NCI-H2196 (cell line): ENCODE measurements around the gene ADGRB3.

ENCODE experiments used
- DNase-seq: peaks from one replicate; lab custom pipeline; 2025; ENCODE audit not compliant: unreplicated experiment; lab: John Stamatoyannopoulos, UW

The ADGRB3 gene

DNA sequence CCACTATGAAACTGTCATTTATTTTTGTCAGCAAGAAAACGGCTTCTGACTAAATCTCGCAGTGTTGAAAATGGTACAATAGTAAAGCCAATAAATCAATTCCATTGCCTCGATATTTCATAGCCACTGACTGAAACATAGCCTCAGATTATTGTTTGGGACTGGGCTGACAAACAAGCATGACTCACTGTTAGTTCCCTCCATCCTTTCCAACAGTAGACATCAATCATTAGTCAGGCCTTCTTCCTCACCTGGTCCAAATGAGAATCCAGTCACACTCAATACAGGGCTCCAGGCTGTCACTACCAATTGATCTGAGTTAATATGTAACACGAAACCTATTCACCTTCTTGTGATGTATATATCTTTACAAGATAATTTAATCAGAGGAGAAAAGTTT lies 66.1 kb downstream of the ADGRB3 start:
- DNase-seq = no peak

DNA sequence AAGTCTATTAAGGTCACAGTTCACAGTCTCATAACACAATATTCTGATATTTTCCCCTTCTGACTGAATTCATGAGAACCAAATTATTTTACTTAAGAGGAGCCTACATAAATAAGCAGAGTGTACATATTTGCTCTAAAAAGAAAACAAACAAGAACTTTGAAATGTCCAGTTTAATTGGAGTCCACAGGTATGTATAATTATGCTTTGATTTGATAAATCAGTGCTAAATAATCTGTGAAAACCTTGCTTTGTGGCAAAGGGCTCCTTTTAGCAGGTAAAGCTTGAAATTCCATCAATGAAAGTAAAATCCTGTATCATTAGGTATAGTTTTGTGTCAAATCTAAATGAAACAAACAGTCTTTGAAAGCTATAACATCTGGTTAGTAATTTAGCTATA lies 69.4 kb downstream of the ADGRB3 start:
- DNase-seq = no peak

DNA sequence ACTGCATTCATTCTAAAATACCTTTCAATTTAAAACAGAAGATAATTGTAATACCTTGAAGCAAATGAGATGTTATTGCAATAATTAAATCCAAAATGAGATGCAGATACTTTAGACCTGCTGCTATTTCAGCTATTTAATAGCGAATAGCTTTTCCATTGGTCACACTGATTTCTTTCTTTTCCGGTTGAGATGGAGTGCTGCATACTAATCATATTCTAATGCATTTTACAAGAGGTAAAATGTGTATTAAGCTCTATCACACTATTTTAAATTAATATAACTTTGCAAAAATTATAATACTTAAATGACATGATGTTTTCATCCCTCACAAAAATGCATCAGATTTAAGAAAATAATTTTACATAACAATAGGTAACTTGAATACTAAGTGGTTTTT lies 74.0 kb downstream of the ADGRB3 start:
- DNase-seq = no peak

DNA sequence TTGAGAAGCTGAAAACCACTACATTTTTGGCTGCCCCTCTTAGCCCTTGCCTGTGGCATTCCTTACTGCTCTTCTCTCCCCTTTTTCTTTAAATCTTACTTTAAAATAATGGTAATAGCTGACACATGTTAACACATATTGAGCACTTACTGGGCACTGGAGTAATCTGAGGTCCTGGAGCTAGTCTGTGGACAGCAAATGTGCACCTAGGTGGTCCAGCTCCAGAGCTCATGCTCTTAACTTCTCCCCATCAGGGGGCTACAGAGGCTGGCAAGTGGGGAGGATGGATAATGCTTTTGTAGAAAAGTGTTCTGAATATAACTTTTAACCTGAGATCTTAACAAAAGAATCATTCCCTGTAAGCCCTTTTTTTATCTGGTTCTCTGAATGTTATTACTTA lies 74.8 kb downstream of the ADGRB3 start:
- no peak for DNase-seq

DNA sequence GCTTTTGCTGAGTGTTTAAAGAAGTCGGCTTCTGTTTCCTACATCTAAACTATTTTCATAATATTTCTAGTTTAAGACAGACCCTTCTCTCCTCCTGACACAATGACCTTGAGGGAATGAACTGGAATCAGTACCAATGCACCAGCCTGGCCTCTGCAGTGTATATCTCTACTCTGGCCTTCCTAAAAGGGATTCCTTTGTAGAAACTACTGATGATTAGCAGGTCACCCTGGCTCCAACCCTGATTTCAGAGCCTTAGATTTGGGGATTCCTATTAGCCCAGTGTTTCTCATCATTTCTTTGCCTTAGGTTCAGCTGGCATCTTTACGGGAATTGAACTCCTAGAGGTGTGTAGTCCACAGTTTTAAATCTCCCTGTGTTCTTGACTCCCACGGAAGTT lies 75.4 kb downstream of the ADGRB3 start:
- no peak for DNase-seq

DNA sequence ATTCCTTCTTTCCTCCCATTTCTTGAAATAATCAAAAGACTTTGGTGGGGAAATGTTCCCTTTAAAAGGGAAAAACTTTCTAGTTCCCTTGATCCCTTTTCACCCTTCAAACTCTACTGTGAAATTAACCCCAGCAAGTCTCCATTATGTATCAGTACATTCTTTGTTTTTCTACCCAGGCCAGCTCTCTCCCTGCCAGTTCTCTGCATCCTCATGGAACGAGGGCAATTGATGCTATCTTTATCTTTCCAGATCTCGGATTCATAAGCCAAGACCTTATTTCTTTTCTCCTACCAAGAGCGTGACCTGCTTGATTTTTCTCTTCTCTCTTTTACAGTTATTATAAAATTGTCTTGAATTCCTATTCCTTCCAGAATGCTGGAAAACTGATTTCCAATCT lies 75.8 kb downstream of the ADGRB3 start:
- no peak for DNase-seq

DNA sequence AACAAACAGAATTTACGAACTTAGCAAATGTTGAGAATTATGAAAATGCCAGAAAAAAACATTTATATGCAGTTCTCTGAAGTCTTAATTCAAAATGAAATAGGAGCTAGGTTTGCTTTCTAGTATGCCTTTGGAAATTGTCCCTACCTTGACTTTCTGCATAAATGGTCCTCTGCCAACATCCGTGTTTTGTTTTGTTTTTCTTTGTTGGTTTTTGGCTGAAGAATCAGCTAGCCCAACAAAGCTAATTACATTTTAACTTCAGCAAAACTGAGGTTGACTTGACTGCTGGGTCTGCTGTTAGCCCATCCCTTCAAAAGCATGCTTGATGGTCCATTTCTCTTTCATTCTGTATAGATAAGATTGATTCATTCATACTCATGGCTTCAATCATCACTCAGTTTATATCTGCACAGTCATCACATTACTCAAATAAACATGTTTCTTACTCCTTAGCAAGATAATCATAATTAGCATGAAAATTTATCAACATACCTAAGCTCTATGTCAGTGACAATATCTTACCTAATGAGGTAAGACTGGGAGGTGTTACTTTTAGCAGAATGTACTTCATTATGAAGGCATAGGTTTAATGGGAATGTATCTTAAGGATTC lies 76.4 kb downstream of the ADGRB3 start:
- DNase-seq = no peak

DNA sequence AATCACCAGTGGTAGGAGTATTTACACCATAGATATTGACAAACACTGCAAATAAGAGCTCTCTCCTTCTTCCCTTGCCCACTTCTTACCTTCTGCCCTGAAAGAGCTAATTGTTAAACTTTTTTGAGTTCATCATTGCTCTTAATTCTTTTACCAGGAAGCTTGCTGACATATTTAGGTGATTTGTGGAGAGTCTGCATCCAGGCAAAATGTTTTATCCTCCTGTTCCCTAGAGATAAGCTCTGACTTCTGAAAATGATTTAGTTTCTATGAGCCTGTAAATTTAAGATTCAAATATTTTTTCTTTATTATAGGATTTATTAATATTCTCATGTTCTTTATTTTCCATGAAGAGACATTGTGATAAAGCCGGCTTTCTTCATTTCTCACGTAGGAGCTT lies 81.5 kb downstream of the ADGRB3 start:
- DNase-seq = no peak

DNA sequence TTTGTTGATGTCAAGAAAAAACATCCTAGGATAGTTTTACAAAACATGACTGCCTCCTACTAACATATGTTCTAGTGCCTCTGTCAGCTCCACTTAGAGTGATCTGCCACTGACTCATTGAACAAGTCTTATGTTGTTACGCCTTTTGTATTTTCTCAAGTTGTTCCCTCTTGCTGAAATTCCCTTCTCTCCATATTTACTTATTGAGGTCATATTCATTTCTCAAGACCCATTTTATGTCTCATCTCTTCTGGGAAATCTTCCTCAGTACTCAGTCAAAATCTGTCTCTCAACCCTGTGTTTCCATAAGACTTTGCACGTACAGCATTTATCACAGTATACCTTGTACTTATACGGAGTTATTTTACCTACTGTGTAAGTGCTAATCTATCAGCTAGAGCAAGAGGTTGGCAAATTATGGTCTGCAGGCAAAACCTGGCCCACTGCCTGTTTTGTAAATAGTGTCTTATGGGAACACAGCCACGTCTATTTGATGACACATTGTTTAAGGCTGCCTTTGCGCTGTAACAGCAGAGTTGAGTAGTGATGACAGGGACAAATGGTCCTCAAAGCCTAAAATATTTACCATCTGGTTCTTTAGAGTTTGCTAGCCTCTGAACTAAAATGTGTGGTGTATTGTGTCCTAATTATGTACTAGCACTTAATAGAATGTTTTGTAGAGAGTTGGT lies 83.4 kb downstream of the ADGRB3 start:
- DNase-seq = no peak

DNA sequence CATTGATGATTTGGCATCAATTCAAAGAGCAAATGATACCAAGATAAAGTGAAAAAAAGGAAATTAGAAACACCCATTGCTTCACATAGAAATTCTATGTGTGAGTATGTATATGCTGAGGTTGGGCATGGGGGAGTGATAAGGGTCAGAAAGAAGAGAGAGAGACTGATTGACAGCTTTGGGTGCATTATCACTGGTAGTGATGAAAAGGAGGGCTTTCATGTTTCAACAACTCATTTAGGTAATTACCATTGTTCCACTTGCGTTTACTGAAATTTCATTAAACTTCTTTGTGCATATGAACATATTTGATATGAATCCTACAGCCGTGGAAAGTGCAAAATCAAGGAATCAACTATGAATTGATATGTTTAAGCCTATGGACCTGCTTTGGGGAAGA lies 84.7 kb downstream of the ADGRB3 start:
- no peak for DNase-seq

DNA sequence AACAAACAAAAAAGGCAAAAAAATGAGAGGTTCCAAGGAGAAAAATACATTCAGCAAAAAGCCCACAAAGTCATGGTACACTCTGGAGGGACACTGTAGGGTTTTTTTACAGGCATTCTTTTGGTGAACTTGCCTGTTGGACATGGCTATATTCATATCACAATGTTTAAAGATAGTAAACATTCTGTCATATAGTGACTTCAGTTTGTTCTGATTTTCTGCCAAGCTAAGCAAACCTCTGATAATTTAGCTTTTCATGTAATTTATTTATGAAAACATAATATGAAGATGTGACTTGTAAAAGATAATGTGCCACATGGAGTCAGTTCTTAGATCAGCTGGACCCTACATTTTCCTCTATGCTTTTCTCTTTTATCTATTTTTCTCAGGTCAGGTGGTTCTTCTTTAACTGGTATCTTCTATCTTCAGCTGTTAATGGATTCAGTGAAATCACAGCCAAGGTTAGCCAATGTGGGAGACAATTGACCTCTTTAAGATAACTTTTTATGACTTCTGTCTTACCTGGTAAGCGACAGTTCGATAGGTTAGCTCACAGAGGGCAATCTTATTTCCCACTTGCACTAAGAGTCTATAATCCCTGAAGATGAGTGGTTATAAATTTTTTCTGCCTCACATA lies 87.9 kb downstream of the ADGRB3 start:
- no peak for DNase-seq

DNA sequence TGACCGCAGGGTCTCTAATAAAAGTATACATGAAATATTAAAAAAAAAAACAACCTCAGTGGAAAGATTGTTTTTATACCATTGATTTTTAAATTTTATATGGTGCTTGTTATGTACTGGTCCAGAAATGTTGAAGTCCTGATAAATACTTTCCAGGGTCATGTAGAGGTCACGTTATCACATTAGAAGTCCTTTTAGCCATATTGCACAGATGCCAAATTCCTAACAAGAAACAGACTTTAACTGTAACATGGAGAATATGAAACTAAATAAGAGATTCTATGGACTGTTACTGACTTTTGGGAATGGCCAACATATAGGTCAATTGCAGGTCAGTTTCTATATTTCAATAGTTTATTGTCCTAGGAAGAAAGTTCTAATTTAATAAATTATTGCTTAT lies 89.0 kb downstream of the ADGRB3 start:
- no peak for DNase-seq

DNA sequence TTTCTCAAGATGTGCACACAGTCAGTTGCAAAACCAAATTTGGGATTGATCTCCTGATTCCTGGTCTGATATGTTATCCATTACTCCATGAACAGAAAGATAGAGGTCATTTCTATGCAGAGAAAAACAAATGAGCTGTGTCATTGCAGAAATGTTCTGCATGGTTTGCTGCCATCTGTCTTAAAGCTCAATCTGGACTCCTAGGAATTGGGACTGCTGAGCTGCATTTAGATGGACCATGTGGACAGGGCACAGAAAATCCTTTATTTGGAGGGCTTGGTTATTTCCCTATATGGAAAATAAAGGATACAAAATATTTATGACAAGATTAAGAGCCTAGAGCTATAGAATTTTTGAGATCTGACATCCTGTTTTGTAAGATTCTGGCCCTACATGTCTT lies 91.3 kb downstream of the ADGRB3 start:
- no peak for DNase-seq

DNA sequence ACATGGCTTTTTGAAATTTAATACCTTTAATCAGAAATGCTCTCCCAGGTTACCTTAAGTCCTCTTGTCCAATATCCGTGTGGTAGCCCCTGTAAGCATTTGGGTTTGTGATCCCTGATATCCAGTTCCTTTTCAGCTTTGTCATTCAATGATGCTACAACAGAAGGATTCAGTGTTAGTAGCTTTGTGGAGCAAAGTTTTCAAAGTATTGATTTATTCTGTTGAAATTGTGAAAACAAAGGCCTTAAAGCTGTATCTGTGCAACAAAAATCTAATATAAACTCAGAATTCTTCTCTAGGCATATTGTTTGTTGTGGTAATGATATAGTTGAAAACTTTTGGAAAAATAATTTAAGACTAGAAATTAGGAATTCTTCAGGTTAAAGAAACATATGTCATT lies 91.9 kb downstream of the ADGRB3 start:
- DNase-seq = no peak

DNA sequence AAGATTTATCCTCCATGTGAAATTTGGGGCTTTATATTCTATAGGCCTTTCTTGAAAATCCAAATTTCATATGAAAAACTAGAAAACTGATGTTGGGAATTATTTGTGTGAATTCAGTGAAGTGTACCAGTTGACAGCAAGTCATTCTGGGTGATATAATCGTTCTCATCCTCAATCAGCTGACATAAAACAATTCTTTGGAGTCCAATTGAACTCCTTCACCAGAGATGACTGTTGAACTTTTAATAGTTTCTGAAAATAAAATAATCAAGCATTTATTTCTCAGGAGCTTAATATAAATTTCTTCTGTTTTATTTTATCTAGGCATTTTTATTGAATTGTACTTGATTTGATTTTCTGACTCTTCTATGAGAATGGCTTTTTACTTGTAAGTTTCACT lies 92.6 kb downstream of the ADGRB3 start:
- no peak for DNase-seq

DNA sequence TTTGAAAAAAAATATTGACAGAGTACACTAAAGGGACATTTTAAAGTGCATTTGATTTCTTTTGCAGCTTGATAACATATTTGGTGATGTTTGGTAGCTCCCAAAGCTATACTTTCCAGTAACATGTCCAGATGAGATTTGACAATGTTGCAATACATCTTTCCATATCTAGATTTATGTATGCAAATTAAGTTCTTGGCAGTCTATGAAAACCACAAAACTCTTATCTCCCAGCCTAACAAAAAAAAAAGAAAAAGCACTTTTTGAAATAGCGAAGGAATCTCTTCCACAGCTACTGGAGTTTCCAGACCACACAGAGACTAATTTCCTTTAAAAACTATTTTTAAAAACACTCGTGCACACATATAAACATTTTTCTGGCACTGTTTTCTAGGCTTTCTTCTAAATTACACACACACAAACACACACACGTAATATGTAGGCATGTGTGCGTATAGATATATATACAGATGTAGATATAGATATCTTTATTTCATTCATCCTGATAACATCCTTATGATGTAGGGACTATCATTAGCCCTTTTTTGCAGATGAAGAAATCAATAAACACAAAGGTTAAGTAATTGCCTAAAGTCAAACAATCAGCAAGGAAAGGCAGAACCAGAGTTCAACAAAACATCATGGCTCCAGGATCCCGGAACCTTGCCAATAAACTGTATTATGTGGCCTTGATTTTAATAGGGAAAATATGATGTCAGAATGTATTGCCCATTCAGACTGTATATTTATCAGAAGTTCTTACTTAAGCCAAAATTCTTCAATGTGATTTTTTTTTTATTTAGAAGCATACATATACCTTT lies 93.3 kb downstream of the ADGRB3 start:
- no peak for DNase-seq

DNA sequence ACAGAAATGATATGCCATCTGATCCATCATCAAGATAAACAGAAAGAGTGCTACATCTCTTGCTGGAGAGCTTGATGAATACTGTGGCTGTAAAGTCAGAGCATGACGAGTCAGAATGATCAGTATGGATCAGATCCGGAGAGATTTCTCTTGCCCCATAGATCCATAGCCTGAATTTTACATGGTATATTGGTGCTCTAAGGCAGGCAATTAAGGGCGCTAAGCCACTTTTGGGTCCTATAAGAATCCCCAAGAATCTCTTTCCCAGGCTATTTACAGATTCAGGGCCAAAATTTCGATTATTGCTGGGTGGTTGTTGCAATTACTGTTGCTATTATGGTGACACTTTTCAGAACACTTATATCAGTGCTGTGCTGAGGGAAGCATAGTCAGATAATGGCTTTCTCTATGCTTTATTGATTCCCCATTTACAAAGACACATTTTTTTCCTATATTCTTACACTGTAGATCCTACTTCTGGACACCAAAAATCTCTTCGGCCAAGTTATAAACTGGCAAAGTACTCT lies 94.4 kb downstream of the ADGRB3 start:
- DNase-seq = no peak

DNA sequence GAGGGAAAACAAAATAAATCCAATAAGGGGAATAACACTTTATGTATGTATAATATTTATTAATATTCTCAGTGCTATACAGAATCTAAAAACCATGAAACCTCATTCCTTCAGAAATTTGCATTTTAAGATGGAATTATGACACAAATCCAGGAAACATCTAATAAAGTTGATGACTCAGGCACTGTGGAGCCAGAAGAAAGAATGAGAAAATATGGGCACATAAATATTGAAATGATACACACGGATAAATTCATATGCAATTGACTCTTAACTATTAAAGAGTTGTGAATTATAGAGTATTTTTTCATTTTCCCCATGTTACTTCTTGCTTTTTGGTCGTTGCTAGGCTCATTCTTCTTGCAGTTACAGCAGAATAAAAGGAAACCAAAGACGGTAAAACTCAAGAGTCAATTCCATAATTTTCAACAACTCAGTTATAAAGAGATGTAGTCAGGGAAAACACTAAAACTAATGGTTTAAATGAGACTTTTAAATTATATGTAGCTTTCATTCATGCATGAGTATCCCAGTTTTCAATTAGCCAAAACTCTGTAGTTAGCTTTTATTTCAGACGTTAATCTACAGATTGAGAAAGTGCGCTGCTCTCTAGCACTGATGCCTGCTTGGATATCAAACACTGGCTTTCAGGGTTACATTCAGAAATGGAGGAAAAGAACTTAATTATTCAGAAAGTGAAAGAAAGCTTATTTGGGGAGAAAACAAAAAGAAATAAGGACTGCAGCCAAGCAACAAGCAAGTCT lies 95.4 kb downstream of the ADGRB3 start:
- no peak for DNase-seq

DNA sequence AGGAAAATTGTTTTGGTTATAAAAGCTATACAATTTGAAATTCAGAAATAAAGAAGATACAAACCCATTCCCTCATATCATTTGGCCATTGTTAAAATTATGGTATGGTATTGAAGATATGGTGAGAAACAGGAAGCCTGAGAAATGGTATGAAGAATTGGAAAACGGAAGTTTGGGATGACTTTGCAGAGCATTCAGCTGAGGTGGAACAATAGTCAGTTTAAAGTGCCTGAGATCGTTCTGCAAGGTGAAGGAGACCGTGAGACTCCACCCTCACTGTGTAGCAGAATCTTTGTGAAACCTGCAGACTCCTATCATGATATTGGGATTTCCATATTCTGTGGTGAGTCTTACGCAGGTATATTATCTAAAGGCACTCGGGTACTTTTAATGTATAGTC lies 97.3 kb downstream of the ADGRB3 start:
- no peak for DNase-seq

DNA sequence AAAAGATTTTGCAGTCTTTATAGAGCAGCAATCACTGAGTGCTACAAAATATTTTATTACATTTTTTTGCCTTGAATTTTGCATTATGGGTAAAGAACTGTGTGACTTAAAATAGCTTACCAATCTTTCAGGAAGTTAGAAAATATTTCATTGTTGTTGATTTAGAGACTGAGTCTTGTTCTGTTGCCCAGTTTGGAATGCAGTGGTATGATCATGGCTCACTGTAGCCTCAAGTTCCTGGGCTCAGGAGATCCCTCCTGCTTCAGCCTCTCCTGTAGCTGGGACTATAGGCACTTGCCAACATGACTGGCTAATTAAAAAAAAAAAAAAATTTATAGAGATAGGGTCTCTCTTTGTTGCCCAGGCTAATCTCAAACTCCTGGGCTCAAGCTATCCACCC lies 100.8 kb downstream of the ADGRB3 start:
- DNase-seq = no peak

DNA sequence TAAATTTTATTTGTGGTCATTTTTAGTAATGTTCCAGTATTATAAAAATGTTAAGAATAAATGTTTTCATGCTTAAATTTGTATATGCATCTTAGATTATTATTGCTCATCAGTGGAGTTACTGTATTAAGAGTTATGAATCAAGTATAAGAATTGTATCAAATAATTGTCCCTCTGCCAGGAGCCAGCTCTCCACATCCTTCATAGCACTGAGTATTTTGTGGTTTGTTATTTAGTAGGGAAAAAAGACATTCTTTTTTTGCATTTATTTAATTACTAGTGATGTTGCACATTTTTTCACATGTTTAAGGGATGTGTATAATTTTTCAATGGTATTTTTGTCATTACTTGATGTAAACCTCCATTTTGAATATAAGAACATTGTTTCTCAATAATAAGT lies 102.0 kb downstream of the ADGRB3 start:
- no peak for DNase-seq
